Progenitor cell of endocrine pancreas (in vitro differentiated cells): Measurements from ENCODE around the gene DERL2. TPM values are rescaled to one million over a fixed set of nuclear protein-coding genes. Genes with fewer than 3 reads are reported as not detected.

ENCODE experiments used
- DNase-seq: peaks from one replicate; pipeline ENCODE4 v3.0.0; 2021; ENCODE audit warnings: low spot score; ENCODE audit not compliant: unreplicated experiment
- H3K27ac Mint-ChIP-seq: 2 replicates; pipeline ENCODE4 v1.8.0; 2021; ENCODE audit warnings: mild to moderate bottlenecking, moderate library complexity, mixed read lengths
- H3K27me3 Mint-ChIP-seq: 2 replicates; pipeline ENCODE4 v1.8.0; 2021; ENCODE audit warnings: mixed read lengths
- H3K36me3 Mint-ChIP-seq: 2 replicates; pipeline ENCODE4 v1.8.0; 2022; ENCODE audit warnings: mixed read lengths; ENCODE audit not compliant: insufficient read depth
- H3K4me1 Mint-ChIP-seq: 2 replicates; pipeline ENCODE4 v1.8.0; 2021; ENCODE audit warnings: low read depth, mixed read lengths
- H3K4me3 Mint-ChIP-seq: 2 replicates; pipeline ENCODE4 v1.8.0; 2021; ENCODE audit warnings: low read depth, mild to moderate bottlenecking, moderate library complexity, mixed read lengths
- H3K9me3 Mint-ChIP-seq: 2 replicates; pipeline ENCODE4 v1.8.0; 2021; ENCODE audit warnings: low read depth, mixed read lengths
- total RNA-seq: library from RNA; stranded (reverse); gene quantifications from 2 replicates; pipeline ENCODE4 v1.2.1, GENCODE V29; 2021
- TF ChIP-seq, protein P1 (sequence below): fragments of 200-600 bp; sonication (generic); IDR thresholded peaks from one replicate; pipeline ENCODE4 v1.5.0; 2021; ENCODE audit warnings: antibody characterized with exemption, mild to moderate bottlenecking; ENCODE audit not compliant: unreplicated experiment

Gene DERL2
- total RNA-seq, 1 donor from 2014 or later, result 84.6 TPM

DNA sequence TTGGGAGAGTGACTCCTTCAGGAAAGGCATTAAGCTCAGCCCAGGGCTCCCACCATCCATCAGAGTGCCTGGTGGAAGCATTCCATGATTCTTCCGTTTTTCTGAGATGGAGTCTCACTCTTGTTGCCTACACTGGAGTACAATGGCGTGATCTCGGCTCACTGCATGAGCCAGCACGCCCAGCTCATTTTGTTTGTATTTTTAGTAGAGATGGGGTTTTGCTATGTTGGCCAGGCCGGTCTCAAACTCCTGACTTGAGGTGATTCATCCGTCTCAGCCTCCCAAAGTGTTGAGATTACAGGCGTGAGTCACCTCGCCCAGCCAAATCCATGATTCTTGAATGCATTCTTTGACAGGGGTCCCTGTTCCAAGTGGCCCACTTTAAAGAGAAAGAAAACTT is 23.5 kb upstream of the DERL2 start:
- Mint-ChIP-seq H3K27ac (peak overlapping the region; percentile 4), H3K27me3 (peaks cover 9% of the 10 kb centered on the region), H3K4me3 (no peak overlapping the region), H3K36me3 (no peaks in the 10 kb centered on the region), H3K9me3 (no peaks in the 10 kb centered on the region), H3K4me1 (peaks cover 3% of the 10 kb centered on the region)
- DNase-seq, result no peak
- TF ChIP-seq, protein P1, sequence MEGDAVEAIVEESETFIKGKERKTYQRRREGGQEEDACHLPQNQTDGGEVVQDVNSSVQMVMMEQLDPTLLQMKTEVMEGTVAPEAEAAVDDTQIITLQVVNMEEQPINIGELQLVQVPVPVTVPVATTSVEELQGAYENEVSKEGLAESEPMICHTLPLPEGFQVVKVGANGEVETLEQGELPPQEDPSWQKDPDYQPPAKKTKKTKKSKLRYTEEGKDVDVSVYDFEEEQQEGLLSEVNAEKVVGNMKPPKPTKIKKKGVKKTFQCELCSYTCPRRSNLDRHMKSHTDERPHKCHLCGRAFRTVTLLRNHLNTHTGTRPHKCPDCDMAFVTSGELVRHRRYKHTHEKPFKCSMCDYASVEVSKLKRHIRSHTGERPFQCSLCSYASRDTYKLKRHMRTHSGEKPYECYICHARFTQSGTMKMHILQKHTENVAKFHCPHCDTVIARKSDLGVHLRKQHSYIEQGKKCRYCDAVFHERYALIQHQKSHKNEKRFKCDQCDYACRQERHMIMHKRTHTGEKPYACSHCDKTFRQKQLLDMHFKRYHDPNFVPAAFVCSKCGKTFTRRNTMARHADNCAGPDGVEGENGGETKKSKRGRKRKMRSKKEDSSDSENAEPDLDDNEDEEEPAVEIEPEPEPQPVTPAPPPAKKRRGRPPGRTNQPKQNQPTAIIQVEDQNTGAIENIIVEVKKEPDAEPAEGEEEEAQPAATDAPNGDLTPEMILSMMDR, result no peak

DNA sequence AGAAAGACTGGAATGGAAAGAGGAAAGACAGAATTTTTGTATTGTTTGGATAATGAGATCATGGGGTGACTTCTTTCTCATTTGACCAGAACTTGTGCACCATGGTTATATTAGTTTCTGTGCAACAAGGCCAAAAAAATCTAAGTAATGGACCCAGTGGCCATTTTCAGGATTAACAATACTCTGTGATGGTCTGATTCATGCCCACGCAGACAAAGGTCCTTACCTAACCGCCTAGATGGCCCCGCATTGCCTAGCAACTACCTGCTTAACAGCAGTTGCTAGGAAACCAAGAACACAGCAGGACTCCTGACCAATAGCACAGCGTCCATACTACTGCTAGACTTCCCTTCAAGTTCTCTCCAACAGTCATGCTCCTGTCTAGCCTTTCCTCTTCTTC is 22.8 kb upstream of the DERL2 start:
- Mint-ChIP-seq H3K4me3 (no peak overlapping the region), H3K36me3 (no peaks in the 10 kb centered on the region), H3K4me1 (peaks cover 3% of the 10 kb centered on the region), H3K27ac (peak overlapping the region; percentile 4), H3K9me3 (no peaks in the 10 kb centered on the region), H3K27me3 (peaks cover 9% of the 10 kb centered on the region)
- DNase-seq, result no peak
- TF ChIP-seq, protein P1, result no peak

DNA sequence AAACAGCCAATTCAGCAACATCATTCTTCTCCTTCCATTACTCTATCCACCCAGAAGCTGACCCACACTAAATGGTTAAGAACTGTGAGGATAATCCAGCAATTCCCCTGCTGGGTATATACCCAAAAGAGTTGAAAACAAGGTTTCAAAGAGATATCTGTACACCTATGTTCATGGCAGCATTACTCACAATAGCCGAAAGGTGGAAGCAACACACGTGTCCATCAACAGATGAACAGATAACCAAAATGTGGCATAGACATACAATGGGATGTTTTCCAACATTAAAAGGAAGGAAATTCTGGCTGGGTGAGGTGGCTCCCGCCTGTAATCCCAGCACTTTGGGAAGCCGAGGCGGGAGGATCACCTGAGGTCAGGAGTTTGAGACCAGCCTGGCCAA is 20.3 kb upstream of the DERL2 start:
- no peak overlapping the region for H3K27ac Mint-ChIP-seq
- no peaks in the 10 kb centered on the region for H3K9me3 Mint-ChIP-seq
- no peak overlapping the region for H3K4me3 Mint-ChIP-seq
- H3K36me3 Mint-ChIP-seq, result no peaks in the 10 kb centered on the region
- peaks cover 13% of the 10 kb centered on the region for H3K27me3 Mint-ChIP-seq
- peaks cover 5% of the 10 kb centered on the region for H3K4me1 Mint-ChIP-seq
- no peak for DNase-seq
- TF ChIP-seq, protein P1, result no peak

DNA sequence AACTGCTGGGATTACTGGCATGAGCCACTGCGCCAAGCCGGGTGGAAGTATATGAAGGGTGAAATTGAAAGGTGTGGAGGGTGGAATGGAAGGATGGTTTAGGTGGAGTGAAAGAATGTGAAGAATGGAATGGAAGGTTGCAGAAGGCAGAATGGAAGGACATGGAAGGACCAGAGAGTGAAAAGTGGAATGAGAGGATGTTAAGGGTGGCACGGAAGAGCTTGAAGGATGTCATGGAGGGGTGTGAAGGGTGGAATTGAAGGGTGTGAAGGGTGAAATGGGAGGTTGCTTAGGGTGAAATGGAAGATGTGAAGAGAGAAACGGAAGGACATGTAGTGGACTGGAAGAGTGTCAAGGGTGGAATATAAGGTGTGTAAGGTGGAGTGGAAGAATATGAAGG is 16.6 kb upstream of the DERL2 start:
- TF ChIP-seq, protein P1, result no peak
- H3K9me3 Mint-ChIP-seq, result no peaks in the 10 kb centered on the region
- H3K36me3 Mint-ChIP-seq, result no peaks in the 10 kb centered on the region
- DNase-seq, result no peak
- peaks cover 4% of the 10 kb centered on the region for H3K4me1 Mint-ChIP-seq
- H3K27me3 Mint-ChIP-seq, result peaks cover 38% of the 10 kb centered on the region
- no peak overlapping the region for H3K27ac Mint-ChIP-seq
- H3K4me3 Mint-ChIP-seq, result no peak overlapping the region

DNA sequence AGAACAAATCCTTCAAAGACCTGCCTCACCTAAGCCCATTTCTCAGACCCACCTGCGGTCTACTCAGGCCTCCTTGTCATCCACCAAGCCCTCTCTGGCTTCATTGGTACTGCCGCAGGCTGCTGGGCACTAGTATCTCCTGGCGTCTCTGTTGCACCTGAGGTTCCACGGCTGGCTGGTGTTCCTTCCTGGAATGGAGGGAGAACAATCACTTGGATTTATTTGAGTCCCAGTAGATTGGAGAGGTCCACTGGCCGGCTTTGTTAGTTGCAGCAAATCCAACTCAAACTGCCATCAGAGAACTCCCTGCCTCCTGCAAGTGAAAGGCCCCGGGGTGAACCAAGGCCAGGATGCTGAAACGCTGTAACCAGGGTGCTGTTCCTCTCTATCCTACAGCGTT is 15.7 kb upstream of the DERL2 start:
- Mint-ChIP-seq H3K36me3 (no peaks in the 10 kb centered on the region), H3K4me1 (peaks cover 4% of the 10 kb centered on the region), H3K9me3 (no peaks in the 10 kb centered on the region), H3K27me3 (peaks cover 46% of the 10 kb centered on the region), H3K27ac (no peak overlapping the region), H3K4me3 (peak overlapping the region; percentile 54)
- TF ChIP-seq, protein P1, result no peak
- DNase-seq, result no peak
